NOMO-1 treated with DMSO at 0.1 percent for 48 hours (cell line): ENCODE measurements around the gene RAB11FIP5.

ENCODE experiments used
- DNase-seq: peaks from one replicate; lab custom pipeline; 2025; ENCODE audit not compliant: unreplicated experiment; lab: John Stamatoyannopoulos, UW

Gene RAB11FIP5

DNA sequence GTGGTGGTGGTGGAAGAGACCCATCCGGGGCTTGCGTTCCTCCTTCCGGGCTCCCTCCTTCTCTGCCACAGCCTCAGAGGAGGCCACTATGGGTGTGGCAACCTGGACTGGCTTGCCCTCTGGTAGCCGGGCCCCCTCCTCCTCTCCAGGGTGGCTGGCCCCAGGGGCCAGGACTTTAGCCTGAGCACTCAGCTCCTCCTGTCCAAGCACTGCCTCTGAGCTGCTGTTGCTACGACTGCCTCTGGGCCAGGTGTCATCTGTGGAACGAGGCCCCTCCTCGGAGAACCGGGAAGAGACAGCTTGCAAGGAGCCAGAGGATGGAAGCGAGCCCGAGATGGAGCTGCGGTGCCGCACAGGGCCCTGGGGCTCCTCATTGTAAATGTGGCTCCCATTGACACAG, 24.5 kb downstream of the RAB11FIP5 start:
- no peak for DNase-seq

GRCh38 chr2:73087311-73087710, 25.4 kb downstream of the RAB11FIP5 start:
- no peak for DNase-seq

GRCh38 chr2:73085691-73086090, 27.1 kb downstream of the RAB11FIP5 start:
- DNase-seq = peak; percentile 63

GRCh38 chr2:73084971-73085370, 27.8 kb downstream of the RAB11FIP5 start:
- no peak for DNase-seq

GRCh38 chr2:73083886-73084800, 28.6 kb downstream of the RAB11FIP5 start:
- no peak for DNase-seq

DNA sequence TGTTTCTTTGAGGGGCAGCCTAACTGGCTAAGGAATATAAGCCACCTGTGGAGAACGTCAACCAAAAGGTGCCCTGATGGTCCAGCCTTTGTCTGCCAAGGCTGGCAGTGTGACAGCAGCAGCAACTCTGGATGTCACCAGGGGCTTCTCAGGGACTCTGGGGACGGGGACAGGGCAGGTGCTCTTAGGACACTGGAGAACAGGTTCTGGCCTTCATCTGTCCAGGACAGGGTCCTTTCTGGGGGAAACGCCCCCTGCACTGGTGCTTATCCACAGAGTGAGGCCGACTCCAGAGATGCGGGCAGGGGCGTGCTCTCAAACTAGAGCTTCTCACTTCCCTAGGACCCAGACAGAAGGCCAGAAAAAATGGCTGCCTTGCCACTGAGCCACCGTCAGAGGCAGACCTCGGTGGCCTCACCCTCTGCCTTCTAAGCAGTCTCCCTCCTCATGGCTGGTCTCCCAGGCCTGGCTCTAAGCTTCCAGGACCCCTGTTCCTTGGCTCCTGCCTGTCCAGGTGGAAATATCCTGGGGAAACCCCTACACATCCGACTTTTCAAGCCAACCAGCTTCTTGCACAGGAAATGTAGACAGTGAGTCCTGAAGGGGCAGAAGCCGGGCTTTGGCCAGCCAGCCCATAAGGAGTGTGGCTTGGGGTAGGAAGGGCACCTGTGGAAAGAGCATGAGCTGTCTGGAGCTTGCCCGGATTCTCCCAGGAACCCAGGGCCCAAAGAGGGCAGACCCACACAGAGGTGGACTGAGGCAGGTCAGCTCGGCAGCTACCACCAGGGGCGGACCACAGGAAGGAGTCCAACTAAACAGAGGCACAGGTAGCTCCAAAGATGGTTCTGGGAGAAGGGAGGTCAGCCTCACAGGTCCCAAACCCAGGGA, 30.0 kb downstream of the RAB11FIP5 start:
- no peak for DNase-seq

GRCh38 chr2:73081181-73081671, 31.5 kb downstream of the RAB11FIP5 start:
- DNase-seq = no peak

DNA sequence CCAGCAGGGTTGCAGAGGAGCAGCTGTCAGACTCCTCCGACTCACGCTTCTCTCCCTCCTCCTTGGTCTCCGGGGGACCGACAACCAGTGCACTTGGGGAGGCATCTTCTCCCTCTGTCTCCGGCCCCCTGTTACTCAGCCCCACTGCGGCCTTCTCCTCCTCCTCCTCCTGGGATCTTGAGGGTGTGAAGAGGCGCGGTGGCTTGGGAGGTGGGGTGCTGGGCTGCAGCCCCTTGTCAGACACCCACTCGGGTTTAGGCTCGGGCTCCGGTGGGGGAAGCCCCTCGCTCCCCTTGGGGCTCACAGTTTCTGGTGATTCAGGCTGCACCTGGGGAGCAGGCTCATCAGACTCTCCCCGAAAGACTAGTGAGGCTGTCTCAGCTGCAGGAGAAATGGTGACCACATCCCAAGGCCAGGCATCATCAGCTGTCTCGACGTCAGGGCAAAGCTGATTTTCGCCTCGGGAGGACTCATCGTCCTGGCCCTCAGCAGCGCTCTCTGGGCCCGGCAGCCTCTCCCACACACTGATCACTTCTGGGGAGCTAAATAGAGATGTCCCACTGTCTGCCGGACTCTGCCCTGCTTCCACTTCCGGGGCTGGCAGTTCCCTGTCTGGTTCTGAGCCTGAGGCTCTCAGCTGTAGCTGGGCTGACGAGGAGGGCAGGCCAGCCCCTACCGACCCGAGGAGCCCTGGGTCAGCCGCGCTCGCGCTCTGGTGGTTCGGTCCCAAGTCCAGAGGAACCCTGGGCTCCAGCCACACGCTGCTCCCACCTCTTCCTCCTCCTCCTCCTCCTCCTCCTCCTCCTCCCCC, 32.2 kb downstream of the RAB11FIP5 start:
- no peak for DNase-seq

DNA sequence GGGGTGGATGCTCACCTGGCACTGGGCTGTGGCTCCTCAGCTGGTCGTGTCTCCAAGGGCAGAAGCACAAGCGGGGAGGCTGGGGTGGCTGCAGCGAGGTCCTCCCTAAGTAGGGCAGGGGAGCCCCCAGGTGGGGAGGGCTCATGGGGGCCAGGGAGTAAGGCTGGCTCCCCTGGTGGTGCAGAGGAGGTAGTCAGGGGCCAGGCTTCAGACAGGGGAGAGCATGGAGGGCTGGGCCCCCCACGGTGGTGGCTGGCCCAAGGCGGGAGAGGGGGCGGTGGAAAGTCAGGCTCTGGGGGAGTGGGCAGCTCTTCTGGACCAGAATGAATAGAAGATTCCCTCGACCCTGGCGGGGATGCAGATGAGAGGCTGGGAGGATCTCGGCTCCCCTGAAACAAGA, 33.1 kb downstream of the RAB11FIP5 start:
- DNase-seq = no peak

GRCh38 chr2:73078457-73079411, 34.0 kb downstream of the RAB11FIP5 start:
- no peak for DNase-seq

DNA sequence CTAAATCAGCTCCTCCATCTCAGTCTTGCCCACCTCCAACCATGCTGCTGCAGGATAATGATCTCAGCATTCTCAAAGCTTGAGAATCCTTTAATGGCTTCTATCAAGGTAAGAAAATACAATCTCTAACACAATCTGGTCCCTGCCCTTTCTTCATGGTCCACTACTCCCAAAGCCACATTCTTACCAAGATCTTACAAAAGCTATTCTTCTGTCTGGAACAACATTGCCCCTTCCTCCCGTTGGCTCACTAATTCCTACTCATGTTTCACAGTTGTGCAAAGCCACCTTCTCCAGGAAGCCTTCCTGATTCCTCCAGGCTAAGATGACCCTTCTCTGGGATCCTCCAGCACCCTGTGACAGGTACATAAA, 35.3 kb downstream of the RAB11FIP5 start:
- no peak for DNase-seq

DNA sequence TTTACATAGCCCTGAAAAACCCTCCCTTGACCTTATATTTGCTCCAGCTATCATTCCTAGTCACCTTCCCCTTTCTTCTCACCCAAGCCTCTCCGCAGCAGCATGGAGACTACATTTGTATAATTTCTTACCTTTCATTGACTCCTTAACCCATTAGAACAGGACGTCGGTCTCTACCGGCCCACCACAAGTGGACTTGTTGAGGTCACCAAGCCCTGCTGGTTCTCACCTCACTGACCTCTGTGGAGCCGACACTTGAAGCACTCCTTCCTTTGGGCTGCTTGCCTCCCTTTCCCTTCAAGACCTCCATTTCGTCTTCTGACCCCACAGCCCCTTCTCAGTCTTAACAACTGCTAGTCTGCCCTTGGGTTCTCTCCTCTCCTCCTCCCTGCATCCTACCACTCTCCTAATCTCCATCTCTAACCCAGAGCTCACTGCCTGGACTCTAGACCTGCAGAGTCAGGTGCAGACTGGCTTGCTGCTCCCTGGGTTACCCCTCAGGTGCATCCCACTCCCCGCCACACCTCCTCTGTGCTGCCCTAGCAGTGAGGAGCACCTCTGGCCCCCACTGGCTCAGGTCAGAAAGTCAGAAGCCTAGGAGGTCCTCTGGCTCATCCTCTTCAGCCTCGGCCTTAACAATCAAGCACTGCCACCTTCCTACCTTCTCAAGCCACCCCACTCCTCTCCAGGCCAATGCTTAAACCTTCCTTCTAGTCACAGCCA, 35.9 kb downstream of the RAB11FIP5 start:
- no peak for DNase-seq

GRCh38 chr2:73075477-73076373, 37.0 kb downstream of the RAB11FIP5 start:
- DNase-seq = no peak

- DNase-seq = no peak
Measured at GRCh38 chr2:73074110-73075069, 38.4 kb downstream of the RAB11FIP5 start.

- no peak for DNase-seq
Measured at GRCh38 chr2:73072416-73072815, 40.3 kb downstream of the RAB11FIP5 start.

GRCh38 chr2:73072129-73072395, 40.7 kb downstream of the RAB11FIP5 start:
- no peak for DNase-seq
